Midbrain (tissue), 1 donor: ENCODE results near the gene EFCAB6.

Experiments
- DNase-seq: peaks from one replicate; lab custom pipeline; 2025; lab: John Stamatoyannopoulos, UW

EFCAB6 gene

DNA sequence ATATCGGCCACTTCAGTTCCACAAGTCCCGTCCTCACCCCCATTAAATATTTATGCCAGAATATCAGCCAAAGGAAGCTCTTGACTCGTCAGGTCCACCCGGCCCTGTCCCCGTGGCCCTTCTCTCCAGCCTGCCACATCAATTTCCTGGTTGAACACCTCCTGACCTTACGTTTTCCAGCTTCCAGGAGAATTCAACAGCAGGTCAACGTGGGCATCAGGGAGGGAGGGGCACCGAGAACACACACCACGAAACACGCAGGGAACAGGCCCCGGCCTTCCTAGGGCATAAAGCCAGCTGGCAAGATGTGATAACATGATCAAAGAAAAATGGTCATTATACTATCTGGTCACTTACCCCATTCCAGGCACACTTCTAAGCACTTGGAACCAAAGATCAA lies 34.9 kb upstream of the EFCAB6 start:
- no peak for DNase-seq

- no peak for DNase-seq
Observed at GRCh38 chr22:43845981-43846380, 33.9 kb upstream of the EFCAB6 start.

DNA sequence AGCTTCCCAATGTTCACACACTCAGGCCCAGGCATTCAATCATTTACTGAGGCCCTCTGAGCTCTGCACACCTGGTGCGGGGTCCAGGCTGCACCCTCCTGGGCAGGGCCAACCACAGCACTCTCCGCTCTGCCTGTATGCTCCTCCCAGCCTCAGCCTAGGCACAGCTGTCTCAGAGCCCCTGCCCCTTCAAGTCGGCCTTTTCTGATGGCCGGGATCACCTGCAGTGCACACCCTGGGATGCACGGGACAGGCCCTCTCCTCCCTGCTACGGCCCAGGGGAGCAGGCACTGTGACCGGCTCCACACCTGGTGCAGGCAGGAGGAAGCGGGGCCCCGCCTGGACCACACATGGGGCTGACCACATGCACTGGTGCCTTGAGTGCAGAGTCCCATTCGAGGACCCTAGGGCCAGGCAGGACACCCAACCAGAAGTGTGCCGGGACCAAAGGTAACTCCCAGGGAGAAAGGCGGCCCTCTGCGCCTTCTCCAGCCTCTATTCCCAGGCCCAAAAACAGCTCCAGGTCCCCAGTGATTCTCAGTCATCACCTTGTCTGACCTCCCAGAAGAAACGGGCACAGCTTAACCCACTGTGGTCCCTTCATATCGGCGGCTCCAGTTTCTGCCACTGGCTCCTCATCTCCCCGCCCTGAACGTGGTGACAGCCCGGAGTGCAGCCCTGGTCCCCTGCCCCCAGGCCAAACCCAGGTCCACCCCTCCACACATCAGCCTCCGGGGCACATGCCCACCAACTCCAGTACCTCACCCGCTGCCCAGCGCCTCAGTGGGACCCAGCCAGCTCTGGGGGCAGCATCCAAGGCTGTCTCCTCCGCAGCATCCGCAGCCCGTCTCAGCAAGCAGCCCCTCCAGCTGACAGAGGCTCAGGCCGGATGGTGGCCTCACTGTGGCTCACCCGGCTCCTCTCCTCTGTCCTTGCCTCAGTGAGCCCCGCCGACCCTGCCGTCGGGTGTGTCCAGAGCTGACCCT lies 32.7 kb upstream of the EFCAB6 start:
- no peak for DNase-seq

- no peak for DNase-seq
Observed at GRCh38 chr22:43843783-43844530, 31.9 kb upstream of the EFCAB6 start.

DNA sequence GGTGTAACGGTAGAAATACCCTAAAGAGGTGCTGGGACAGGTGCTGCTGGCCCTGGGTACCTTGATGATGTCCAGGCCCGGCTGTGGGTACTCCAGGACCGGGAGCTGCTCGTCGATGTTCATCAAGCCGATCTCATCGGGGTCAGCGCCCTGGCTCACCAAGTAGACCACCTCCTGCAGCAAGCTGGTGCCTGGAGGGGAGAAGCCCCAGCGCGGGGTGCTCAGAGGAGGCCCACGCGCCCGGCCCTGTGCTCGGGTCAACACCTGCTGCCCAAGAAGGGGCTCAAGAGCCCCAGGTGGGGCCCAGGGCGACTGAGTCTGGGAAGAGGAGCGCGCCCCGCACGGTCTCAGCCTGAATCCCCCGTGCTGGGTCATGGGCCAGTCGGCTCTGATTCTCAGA lies 29.6 kb upstream of the EFCAB6 start:
- no peak for DNase-seq

DNA sequence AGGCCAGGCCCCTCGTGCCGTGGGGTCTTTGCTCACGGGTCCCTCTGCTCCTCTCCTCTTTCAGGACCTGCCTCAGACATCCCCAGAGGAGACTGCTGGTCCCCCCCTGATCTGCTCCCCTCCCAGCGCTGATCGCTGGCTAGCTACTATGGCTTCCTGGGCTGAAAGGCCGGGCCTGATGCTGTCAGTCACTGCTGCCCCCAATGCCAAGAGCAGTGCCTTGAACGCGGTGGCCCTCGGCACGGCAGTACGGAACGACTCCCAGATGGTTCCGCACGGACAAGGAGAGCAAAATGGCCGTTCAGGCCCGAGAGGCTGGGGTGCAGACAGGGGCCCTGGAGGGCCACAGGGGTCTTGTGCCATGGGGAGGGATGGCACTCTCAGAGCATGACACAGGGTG lies 28.7 kb upstream of the EFCAB6 start:
- no peak for DNase-seq

GRCh38 chr22:43840431-43840830 lies 28.3 kb upstream of the EFCAB6 start:
- DNase-seq, result no peak

- DNase-seq, result no peak
Observed at GRCh38 chr22:43839781-43840180, 27.7 kb upstream of the EFCAB6 start.

DNA sequence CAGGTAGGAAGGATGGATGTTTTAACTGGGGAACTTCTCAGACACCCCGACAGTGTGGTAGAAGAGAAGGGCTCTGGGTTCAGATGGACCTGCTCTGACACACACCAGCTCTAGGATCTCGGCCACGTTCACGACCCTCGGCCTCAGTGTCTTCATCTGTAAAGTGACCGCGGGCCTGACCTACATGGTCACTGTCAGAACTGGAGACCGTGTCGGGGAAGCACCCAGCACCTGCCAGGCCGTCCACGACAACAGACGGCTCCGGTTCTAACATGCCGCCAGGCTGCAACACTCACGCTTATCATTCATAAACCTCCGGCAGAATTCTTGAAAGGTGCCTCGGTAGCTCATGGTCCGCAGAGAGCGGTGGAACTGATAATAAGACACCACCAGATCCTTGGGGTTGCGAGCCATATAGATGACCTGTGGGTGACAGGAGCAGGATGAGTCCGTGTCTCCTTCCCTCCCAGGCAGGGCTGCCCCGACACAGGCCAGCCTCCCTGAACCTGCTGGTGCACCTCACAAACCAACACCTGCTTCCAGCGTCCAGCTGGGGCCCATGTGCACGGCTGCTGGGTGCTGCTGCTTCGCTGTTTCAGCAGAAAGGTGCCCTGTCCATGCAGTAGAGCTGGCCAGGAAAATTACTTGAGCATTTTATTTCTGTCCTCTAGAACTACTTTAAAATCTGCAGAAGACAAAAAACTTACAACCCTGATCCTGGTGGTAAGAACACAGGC lies 26.6 kb upstream of the EFCAB6 start:
- DNase-seq, result no peak

GRCh38 chr22:43838161-43838560 lies 26.1 kb upstream of the EFCAB6 start:
- no peak for DNase-seq

DNA sequence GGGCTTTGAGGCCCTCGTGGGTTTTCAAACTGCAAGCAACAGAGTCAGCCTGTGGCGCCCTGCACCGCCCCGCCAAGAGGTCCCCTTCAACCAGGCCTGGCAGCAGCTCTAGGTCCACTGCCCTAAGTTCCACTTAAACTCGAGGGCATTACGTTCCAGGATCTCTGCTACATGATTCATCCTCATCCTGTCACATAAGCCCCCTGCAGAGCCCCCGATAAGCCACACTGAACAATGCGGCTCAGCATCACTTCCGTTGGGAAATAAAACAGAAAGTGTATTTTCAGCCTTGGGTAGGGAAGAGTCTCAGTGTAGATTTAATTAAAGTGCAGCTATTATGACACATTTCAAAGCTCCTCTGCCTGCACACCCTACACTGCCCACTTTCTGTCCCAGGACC lies 25.6 kb upstream of the EFCAB6 start:
- no peak for DNase-seq

GRCh38 chr22:43835736-43836135 lies 23.6 kb upstream of the EFCAB6 start:
- DNase-seq, result no peak

GRCh38 chr22:43835166-43835565 lies 23.1 kb upstream of the EFCAB6 start:
- no peak for DNase-seq

DNA sequence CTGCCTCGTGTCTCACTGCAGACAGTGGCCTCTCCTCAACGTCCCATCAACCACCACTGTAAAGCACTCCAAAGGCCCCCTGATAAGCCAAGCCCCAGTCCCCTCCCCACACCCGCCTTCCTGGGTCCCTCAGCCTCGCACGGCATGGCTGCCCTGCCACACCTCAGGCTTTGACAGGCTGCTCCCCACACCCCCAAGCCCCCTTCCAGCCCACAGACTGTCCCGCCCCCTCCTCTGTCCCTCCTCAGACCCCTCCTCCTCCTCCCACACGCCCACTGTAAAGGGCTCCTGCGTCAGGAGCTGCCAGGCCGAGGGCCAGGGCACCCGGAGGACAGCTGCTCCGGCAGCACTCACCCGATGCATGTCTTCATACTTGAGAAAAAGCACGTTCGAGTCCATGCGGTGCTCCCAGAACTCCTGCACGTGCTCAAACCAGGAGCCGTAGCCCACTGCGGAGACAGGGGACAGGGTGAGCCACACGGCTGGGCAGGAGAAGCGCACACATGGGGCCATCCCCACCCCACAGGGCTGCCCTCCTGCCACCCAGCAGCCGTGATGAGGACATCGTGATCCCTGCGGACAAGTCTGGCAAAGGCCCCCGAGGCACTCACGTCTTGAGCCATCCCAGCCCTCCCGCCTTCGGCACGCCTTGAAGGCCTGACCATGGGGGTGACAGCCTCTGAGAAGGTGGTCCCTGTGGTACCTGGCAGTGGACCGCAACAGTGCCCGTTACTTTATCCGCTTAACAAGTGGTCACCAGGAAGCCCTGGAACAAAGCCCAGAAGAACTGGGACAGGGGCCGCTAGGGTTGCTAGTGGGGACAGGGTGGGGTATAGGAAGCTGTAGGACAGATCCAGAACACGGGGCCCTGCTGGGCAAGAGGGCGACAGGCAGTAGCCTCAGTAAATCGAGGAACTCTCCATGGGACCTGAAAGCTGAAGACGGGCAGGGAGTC lies 21.5 kb upstream of the EFCAB6 start:
- DNase-seq, result no peak

DNA sequence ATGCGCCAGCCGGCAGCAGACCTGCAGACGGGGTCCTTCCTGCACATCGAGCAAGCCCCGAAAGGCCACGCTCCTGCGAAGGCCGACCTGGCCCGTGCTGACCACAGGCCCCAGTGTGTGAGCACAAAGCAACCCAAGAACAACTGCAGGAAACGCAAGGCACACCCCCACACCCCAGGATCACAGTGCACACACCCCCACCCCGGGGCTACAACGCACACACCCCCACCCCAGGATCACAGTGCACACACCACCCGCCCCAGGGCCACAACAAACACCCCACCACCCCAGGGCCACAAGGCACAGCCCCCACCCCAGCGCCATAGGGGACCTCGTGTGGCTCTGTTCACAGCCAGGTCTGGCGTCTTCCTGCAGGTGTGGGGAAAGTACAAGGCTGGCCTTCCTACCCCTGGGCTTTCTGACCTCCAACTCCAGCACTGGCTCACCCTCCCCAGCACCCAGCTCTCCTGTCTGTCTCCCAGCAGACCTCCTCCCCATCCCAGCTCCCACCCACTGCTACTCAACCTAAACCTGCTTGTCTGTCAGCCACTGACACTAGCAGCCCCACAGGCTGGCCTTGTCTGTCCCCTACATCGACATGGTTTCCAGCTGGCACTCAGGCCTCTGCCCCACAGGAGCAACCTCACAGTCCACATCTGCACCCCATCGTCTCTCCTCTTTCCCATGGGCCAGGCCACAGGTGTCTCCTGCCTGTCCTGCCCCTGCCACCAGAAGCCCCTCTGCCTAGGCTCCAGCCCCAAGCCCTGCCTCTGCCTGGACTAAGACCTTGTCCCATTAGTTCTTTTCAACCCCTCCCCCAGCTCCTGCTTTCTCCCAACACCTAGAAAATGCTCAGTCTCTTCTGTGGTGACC lies 20.5 kb upstream of the EFCAB6 start:
- no peak for DNase-seq

GRCh38 chr22:43831561-43832392 lies 19.7 kb upstream of the EFCAB6 start:
- DNase-seq, result no peak

- no peak for DNase-seq
Observed at GRCh38 chr22:43830931-43831560, 18.9 kb upstream of the EFCAB6 start.

DNA sequence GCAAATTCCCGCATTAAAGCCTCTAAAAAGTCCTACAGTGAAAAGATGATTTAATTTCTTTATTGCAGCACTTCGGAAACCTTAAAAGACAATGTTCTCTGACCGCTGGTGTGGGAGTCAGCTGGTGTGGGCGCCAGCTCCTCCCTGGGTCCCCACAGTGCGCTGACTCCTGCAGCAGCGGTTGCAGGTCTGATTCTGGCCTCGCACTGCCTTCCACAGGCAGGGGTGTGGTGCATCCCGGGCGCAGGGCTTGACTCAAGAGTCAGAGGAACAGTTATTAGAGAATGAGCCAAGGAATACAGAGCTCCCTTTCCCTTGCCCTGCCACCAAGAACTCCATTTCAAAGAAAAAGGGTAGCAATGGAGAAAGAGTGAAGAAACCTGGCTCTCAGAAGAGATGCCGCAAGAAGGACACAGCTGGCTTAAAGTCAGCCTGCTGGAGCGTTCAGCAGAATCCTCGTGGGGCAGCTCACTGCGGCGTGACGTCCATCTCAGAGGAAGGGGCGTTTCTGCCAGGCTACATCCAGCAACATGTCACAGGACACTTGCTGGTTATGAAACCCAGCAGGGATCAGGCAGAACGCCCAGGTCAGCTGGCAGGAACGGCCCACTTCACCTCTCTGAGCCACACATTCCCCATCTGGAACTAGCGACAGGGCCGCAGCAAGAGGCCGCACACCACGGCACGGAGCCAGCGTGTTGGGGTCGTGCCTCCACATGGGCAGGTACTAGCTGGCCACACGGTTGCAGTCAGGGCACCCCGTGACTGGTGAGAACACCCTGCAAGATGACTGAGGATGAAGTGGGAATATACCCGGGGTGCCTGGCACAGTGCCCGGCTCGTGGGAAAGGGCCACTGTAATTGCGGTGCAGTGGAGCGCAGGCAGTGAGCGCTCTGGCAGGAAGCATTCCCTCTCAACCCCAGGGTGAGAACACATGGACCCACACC lies 18.1 kb upstream of the EFCAB6 start:
- no peak for DNase-seq
